ENCODE results near the gene C17orf67.
"Not testable (repeated sequence)": the region's sequence is repeated elsewhere in the genome, so short reads cannot be mapped to it uniquely, and the experiment has no call there.

C17orf67 gene

DNA sequence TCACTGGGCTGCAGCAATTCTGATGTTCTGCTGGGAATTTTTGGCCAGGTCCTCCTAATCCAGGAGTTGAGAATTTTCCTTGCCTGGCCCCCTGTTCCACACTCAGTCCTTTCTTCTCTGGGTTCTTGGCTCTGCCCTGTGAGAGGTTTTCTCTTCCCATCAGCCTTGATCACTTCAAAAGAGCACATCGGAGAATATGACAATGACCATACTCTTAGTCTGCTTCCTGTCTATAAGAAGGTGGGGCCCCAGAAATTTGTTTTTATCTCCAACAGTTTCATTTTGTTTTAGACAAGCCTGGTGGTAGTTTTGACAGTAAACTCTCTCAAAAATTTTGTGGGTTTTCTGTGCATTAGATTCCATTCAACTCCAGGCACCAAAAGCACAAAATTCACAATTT, 70.7 kb downstream of the C17orf67 start:
- H3K36me3 ChIP-seq (ENCODE audit: control insufficient read depth, insufficient read depth, low read length) = no peaks in the 10 kb centered on the region
- H2AFZ ChIP-seq = no peak overlapping the region
- no peaks in the 10 kb centered on the region for H3K9me3 ChIP-seq (ENCODE audit: control insufficient read depth, low read length)
- no peaks in the 10 kb centered on the region for H3K27me3 ChIP-seq (ENCODE audit: control insufficient read depth, insufficient read depth, low read length)
- no peak overlapping the region for H3K4me3 ChIP-seq (ENCODE audit: low read depth, low read length)
- no peak overlapping the region for H3K4me2 ChIP-seq (ENCODE audit: low read length)
- no peak overlapping the region for H3K9ac ChIP-seq
- H3K79me2 ChIP-seq = no peaks in the 10 kb centered on the region
- TF ChIP-seq, protein P1, sequence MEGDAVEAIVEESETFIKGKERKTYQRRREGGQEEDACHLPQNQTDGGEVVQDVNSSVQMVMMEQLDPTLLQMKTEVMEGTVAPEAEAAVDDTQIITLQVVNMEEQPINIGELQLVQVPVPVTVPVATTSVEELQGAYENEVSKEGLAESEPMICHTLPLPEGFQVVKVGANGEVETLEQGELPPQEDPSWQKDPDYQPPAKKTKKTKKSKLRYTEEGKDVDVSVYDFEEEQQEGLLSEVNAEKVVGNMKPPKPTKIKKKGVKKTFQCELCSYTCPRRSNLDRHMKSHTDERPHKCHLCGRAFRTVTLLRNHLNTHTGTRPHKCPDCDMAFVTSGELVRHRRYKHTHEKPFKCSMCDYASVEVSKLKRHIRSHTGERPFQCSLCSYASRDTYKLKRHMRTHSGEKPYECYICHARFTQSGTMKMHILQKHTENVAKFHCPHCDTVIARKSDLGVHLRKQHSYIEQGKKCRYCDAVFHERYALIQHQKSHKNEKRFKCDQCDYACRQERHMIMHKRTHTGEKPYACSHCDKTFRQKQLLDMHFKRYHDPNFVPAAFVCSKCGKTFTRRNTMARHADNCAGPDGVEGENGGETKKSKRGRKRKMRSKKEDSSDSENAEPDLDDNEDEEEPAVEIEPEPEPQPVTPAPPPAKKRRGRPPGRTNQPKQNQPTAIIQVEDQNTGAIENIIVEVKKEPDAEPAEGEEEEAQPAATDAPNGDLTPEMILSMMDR (IDR thresholded peaks at IDR 0.05) = no peak
- H3K4me1 ChIP-seq = no peaks in the 10 kb centered on the region
- H3K27ac ChIP-seq = no peak overlapping the region

DNA sequence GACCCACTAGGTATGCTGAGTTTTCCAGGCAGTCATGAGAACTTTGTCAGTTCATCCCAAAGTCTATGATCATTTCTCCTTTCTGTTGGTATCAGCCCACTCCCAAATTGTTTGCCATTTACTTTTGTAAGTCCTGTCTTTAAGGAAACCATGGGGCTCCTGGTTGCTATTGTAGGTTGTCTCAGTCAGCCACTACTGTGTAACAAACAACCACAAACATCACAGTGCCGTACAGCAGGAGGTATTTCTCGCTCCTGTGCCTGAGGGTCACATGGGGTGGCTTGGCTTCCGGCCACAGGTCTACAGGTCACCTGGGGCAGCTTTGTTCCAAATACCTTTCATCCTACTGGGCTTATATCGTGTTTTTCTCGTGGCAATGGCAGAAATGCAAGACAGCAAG, 71.6 kb downstream of the C17orf67 start:
- TF ChIP-seq, protein P1 (IDR thresholded peaks at IDR 0.05) = no peak
- H3K36me3 ChIP-seq (ENCODE audit: control insufficient read depth, insufficient read depth, low read length) = no peaks in the 10 kb centered on the region

GRCh38 chr17:56761387-56761786, 72.3 kb downstream of the C17orf67 start:
- H3K79me2 ChIP-seq = no peaks in the 10 kb centered on the region
- H3K4me3 ChIP-seq (ENCODE audit: low read depth, low read length) = no peak overlapping the region
- TF ChIP-seq, protein P1 (IDR thresholded peaks at IDR 0.05) = no peak
- no peak overlapping the region for H3K4me2 ChIP-seq (ENCODE audit: low read length)
- no peak overlapping the region for H2AFZ ChIP-seq
- no peaks in the 10 kb centered on the region for H3K4me1 ChIP-seq
- no peaks in the 10 kb centered on the region for H3K9me3 ChIP-seq (ENCODE audit: control insufficient read depth, low read length)
- H3K27ac ChIP-seq = no peak overlapping the region
- no peaks in the 10 kb centered on the region for H3K36me3 ChIP-seq (ENCODE audit: control insufficient read depth, insufficient read depth, low read length)
- H3K9ac ChIP-seq = no peak overlapping the region
- no peaks in the 10 kb centered on the region for H3K27me3 ChIP-seq (ENCODE audit: control insufficient read depth, insufficient read depth, low read length)

More for the DNA sequence above, 71.6 kb downstream of the C17orf67 start:
- no peak overlapping the region for H3K9ac ChIP-seq
- H3K79me2 ChIP-seq = no peaks in the 10 kb centered on the region
- no peak overlapping the region for H3K4me2 ChIP-seq (ENCODE audit: low read length)
- no peak overlapping the region for H3K27ac ChIP-seq
- no peaks in the 10 kb centered on the region for H3K27me3 ChIP-seq (ENCODE audit: control insufficient read depth, insufficient read depth, low read length)
- H3K4me1 ChIP-seq = no peaks in the 10 kb centered on the region
- H3K4me3 ChIP-seq (ENCODE audit: low read depth, low read length) = no peak overlapping the region
- H3K9me3 ChIP-seq (ENCODE audit: control insufficient read depth, low read length) = no peaks in the 10 kb centered on the region
- no peak overlapping the region for H2AFZ ChIP-seq

- H3K4me1 ChIP-seq; H3K27ac ChIP-seq; H3K36me3 ChIP-seq (ENCODE audit: control insufficient read depth, insufficient read depth, low read length); H2AFZ ChIP-seq; H3K79me2 ChIP-seq; H3K4me3 ChIP-seq (ENCODE audit: low read depth, low read length); H3K4me2 ChIP-seq (ENCODE audit: low read length); H3K9me3 ChIP-seq (ENCODE audit: control insufficient read depth, low read length); H3K9ac ChIP-seq; H3K27me3 ChIP-seq (ENCODE audit: control insufficient read depth, insufficient read depth, low read length): not testable (repeated sequence)
Measured at GRCh38 chr17:56757611-56758010, 76.1 kb downstream of the C17orf67 start.

DNA sequence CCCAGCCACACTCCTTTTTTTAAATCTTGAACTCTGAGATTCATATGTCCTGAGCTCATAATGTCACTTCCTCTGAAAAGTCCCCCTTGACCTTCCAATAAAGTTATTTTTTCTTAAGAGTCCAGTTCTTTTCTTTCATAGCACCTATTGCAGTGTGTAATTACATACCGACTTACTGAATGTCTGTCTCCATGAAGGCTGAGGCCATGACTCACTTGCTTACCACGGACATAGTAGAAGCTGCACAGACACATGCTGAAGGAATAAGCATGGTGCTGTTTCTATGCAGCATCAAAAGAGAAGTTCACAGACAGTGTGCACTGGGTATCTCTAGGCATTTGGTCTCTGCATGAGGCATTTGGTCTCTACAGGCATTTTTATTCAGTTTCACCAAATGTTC, 77.2 kb downstream of the C17orf67 start:
- no peak overlapping the region for H2AFZ ChIP-seq
- no peaks in the 10 kb centered on the region for H3K79me2 ChIP-seq
- H3K4me2 ChIP-seq (ENCODE audit: low read length) = no peak overlapping the region
- TF ChIP-seq, protein P1 (IDR thresholded peaks at IDR 0.05) = no peak
- H3K27me3 ChIP-seq (ENCODE audit: control insufficient read depth, insufficient read depth, low read length) = no peaks in the 10 kb centered on the region
- no peaks in the 10 kb centered on the region for H3K4me1 ChIP-seq
- H3K27ac ChIP-seq = no peak overlapping the region
- no peaks in the 10 kb centered on the region for H3K36me3 ChIP-seq (ENCODE audit: control insufficient read depth, insufficient read depth, low read length)
- no peaks in the 10 kb centered on the region for H3K9me3 ChIP-seq (ENCODE audit: control insufficient read depth, low read length)
- no peak overlapping the region for H3K4me3 ChIP-seq (ENCODE audit: low read depth, low read length)
- H3K9ac ChIP-seq = no peak overlapping the region
